MM.1S (cell line): ENCODE data around the gene TNRC18.

Source experiments
- DNase-seq: peaks from one replicate; pipeline ENCODE4 v3.0.0-alpha.2; 2015
- H2AFZ ChIP-seq: fragments of 300-600 bp; sonication (generic); 2 replicates; pipeline ENCODE4 v1.6.0; 2016; ENCODE audit warnings: antibody characterized with exemption, low read length
- H3F3A ChIP-seq: fragments of 300-600 bp; sonication (generic); 2 replicates; pipeline ENCODE4 v1.6.1; 2016; ENCODE audit warnings: mild to moderate bottlenecking, antibody characterized with exemption, low read length, moderate library complexity, mixed read lengths; ENCODE audit not compliant: insufficient read depth
- H3K27ac ChIP-seq: fragments of 300-600 bp; sonication (generic); 2 replicates; pipeline ENCODE4 v1.5.1; 2016; ENCODE audit warnings: mild to moderate bottlenecking, low read length
- H3K27me3 ChIP-seq: fragments of 300-600 bp; sonication (generic); replicated peaks from 2 replicates; pipeline ENCODE4 v1.6.0; 2016; ENCODE audit warnings: low read length; ENCODE audit not compliant: insufficient read depth
- H3K36me3 ChIP-seq: fragments of 300-600 bp; sonication (generic); replicated peaks from 2 replicates; pipeline ENCODE4 v1.6.1; 2016; ENCODE audit warnings: mild to moderate bottlenecking, low read length, mixed read lengths; ENCODE audit not compliant: insufficient read depth
- H3K4me1 ChIP-seq: fragments of 300-600 bp; sonication (generic); 2 replicates; pipeline ENCODE4 v1.6.1; 2016; ENCODE audit warnings: low read length, mixed read lengths
- H3K4me2 ChIP-seq: fragments of 300-600 bp; sonication (generic); 2 replicates; pipeline ENCODE4 v1.6.0; 2016; ENCODE audit warnings: low read depth, low read length
- H3K4me3 ChIP-seq: fragments of 300-600 bp; sonication (generic); 2 replicates; pipeline ENCODE4 v1.5.1; 2016; ENCODE audit warnings: low read length, mixed read lengths
- H3K79me2 ChIP-seq: fragments of 300-600 bp; sonication (generic); 2 replicates; pipeline ENCODE4 v1.6.1; 2016; ENCODE audit warnings: mixed run types, low read length, mixed read lengths
- H3K9ac ChIP-seq: fragments of 300-600 bp; sonication (generic); 2 replicates; pipeline ENCODE4 v1.6.1; 2016; ENCODE audit warnings: low read length, mixed read lengths
- H3K9me2 ChIP-seq: fragments of 300-600 bp; sonication (generic); replicated peaks from 2 replicates; pipeline ENCODE4 v1.6.1; 2016; ENCODE audit warnings: mild to moderate bottlenecking, low read length, mixed read lengths; ENCODE audit not compliant: insufficient read depth
- H3K9me3 ChIP-seq: fragments of 300-600 bp; sonication (generic); replicated peaks from 2 replicates; pipeline ENCODE4 v1.6.1; 2016; ENCODE audit warnings: mild to moderate bottlenecking, low read length, mixed read lengths; ENCODE audit not compliant: insufficient read depth
- H4K20me1 ChIP-seq: fragments of 300-600 bp; sonication (generic); 2 replicates; pipeline ENCODE4 v1.6.1; 2016; ENCODE audit warnings: mild to moderate bottlenecking, low read length, moderate library complexity, mixed read lengths; ENCODE audit not compliant: insufficient read depth
- EZH2 ChIP-seq: fragments of 300-600 bp; sonication (generic); optimal IDR thresholded peaks from 2 replicates; pipeline ENCODE3; 2017; ENCODE audit warnings: low read depth, mild to moderate bottlenecking, antibody characterized with exemption, low read length, mixed read lengths
- EZH2phosphoT487 ChIP-seq: fragments of 300-600 bp; sonication (generic); IDR thresholded peaks from 2 replicates; pipeline ENCODE4 v1.6.1; 2018; ENCODE audit warnings: antibody characterized with exemption, low read length
- TF ChIP-seq, protein P1 (sequence below): fragments of 300-600 bp; sonication (generic); IDR thresholded peaks from 2 replicates; pipeline ENCODE4 v1.5.1; 2016; ENCODE audit warnings: antibody characterized with exemption, low read length, mixed read lengths

TNRC18 gene

DNA sequence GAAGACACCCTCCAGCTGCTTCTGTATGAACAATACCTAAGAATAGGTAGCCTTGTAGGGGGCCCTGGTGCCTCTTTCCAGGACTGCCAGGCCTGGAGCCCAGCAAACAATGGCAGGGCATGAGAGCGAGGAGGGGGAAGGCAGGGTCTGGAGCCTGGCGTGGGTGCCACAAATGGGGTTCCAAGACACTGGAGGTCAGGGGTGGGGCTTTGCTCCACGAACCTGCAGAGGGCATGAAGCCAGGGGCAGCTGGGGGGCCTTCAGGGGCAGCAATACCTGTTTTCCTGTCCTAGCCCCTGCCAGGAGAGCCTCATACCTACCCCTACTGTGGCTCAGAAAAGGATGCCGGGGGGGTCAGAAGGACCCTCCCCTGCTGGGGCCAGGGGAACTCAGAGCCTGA is 79.3 kb downstream of the TNRC18 start:
- Histone ChIP-seq H3K9ac (no peak overlapping the region), H3K4me3 (no peak overlapping the region), H3K27me3 (no peaks in the 10 kb centered on the region), H2AFZ (no peak overlapping the region), H3F3A (no peaks in the 10 kb centered on the region), H3K27ac (no peak overlapping the region), H3K4me2 (no peak overlapping the region), H3K4me1 (no peaks in the 10 kb centered on the region), H3K79me2 (no peaks in the 10 kb centered on the region), H3K9me2 (no peaks in the 10 kb centered on the region), H3K9me3 (no peaks in the 10 kb centered on the region), H4K20me1 (no peaks in the 10 kb centered on the region), H3K36me3 (peaks cover 4% of the 10 kb centered on the region)
- no peak for DNase-seq
- TF ChIP-seq EZH2: no peak
- TF ChIP-seq, protein P1, sequence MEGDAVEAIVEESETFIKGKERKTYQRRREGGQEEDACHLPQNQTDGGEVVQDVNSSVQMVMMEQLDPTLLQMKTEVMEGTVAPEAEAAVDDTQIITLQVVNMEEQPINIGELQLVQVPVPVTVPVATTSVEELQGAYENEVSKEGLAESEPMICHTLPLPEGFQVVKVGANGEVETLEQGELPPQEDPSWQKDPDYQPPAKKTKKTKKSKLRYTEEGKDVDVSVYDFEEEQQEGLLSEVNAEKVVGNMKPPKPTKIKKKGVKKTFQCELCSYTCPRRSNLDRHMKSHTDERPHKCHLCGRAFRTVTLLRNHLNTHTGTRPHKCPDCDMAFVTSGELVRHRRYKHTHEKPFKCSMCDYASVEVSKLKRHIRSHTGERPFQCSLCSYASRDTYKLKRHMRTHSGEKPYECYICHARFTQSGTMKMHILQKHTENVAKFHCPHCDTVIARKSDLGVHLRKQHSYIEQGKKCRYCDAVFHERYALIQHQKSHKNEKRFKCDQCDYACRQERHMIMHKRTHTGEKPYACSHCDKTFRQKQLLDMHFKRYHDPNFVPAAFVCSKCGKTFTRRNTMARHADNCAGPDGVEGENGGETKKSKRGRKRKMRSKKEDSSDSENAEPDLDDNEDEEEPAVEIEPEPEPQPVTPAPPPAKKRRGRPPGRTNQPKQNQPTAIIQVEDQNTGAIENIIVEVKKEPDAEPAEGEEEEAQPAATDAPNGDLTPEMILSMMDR: no peak
- TF ChIP-seq EZH2phosphoT487: no peak

DNA sequence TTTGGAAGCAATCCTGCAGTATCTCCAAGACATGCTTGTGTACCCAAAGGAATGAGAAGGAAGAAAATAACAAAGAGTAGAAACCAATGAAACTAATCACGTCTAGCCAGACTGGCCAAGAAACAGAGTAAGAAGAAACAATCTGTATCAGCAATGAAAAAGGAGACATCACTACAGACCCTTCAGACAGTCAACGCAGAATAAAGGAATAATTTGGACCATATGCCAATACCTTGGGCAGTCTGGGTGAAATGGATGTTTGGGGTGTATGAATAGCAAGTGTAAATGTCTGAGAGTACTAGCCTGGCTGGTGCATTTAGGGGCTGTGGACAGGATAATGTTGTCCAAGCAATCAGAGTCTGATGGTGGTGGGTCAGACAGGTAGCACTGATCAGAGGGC is 79.8 kb downstream of the TNRC18 start:
- no peaks in the 10 kb centered on the region for H3K79me2 ChIP-seq
- no peaks in the 10 kb centered on the region for H3K9me2 ChIP-seq
- H3K27me3 ChIP-seq: no peaks in the 10 kb centered on the region
- H3K4me2 ChIP-seq: no peak overlapping the region
- no peak overlapping the region for H3K9ac ChIP-seq
- no peaks in the 10 kb centered on the region for H3K9me3 ChIP-seq
- H3F3A ChIP-seq: no peaks in the 10 kb centered on the region
- TF ChIP-seq EZH2phosphoT487 (no peak), EZH2 (no peak)
- TF ChIP-seq, protein P1: no peak
- H3K27ac ChIP-seq: no peak overlapping the region
- H4K20me1 ChIP-seq: no peaks in the 10 kb centered on the region
- no peak overlapping the region for H2AFZ ChIP-seq
- no peaks in the 10 kb centered on the region for H3K4me1 ChIP-seq
- H3K4me3 ChIP-seq: no peak overlapping the region
- DNase-seq: no peak
- H3K36me3 ChIP-seq: peaks cover 4% of the 10 kb centered on the region

DNA sequence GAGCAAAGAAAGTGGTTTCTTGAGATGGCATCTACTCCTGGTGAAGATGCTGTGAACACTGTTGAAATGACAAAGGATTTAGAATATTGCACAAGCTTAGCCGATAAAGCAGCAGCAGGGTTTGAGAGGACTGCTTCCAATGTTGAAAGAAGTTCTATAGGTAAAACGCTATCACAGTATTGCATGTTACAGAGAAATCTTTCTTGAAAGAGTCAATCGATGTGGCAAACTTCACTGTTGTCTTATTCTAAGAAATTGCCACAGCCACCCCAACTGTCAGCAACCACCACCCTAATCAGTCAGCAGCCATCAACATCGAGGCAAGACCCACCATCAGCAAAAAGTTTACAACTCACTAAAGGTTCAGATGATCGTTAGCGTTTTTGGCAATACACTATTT is 81.0 kb downstream of the TNRC18 start:
- Histone ChIP-seq H3K4me1 (no peaks in the 10 kb centered on the region), H3K4me2 (no peak overlapping the region), H3K9me3 (no peaks in the 10 kb centered on the region), H3K79me2 (no peaks in the 10 kb centered on the region), H3K4me3 (no peak overlapping the region), H3K36me3 (peaks cover 4% of the 10 kb centered on the region), H3K27ac (no peak overlapping the region), H4K20me1 (no peaks in the 10 kb centered on the region), H3K27me3 (no peaks in the 10 kb centered on the region), H3K9ac (no peak overlapping the region), H2AFZ (no peak overlapping the region), H3K9me2 (no peaks in the 10 kb centered on the region), H3F3A (no peaks in the 10 kb centered on the region)
- TF ChIP-seq EZH2phosphoT487 (no peak), EZH2 (no peak)
- TF ChIP-seq, protein P1: no peak
- no peak for DNase-seq
